Cardiac muscle cell (in vitro differentiated cells and primary cell): ENCODE results near the gene PTPN4. TPM values are rescaled to one million over a fixed set of nuclear protein-coding genes. Genes with fewer than 3 reads are reported as not detected.
A peak's percentile ranks its signal among the peaks of the same experiment; 100 is the strongest.

Experiments
- DNase-seq, 2 donors: peaks; one replicate each; pipeline versions ENCODE4 v3.0.0 to v3.0.0-alpha.2; 2010 to 2017; ENCODE audit warnings: low read depth in 1 of 2, low spot score in 1 of 2
- H3K27ac ChIP-seq: fragments of 200-600 bp; sonication (generic); 2 replicates; pipeline ENCODE4 v1.5.1; 2016
- H3K27me3 ChIP-seq: fragments of 200-600 bp; sonication (generic); 2 replicates; pipeline ENCODE4 v1.6.0; 2016; ENCODE audit warnings: control low read depth
- H3K36me3 ChIP-seq: fragments of 200-600 bp; sonication (generic); 2 replicates; pipeline ENCODE4 v1.5.1; 2016; ENCODE audit warnings: control low read depth
- H3K4me1 ChIP-seq: fragments of 200-600 bp; sonication (generic); 2 replicates; pipeline ENCODE4 v1.8.1; 2017; ENCODE audit warnings: low read depth, mild to moderate bottlenecking, mixed run types
- H3K4me3 ChIP-seq: fragments of 200-600 bp; sonication (generic); 2 replicates; pipeline ENCODE4 v1.5.1; 2016; ENCODE audit warnings: mild to moderate bottlenecking
- H3K9me3 ChIP-seq: fragments of 200-600 bp; sonication (generic); 2 replicates; pipeline ENCODE4 v1.5.1; 2017; ENCODE audit warnings: low read depth, mild to moderate bottlenecking, control low read depth
- CTCF ChIP-seq: IDR thresholded peaks from 2 replicates; pipeline ENCODE4 v1.5.1; 2012; ENCODE audit warnings: low read depth, mild to moderate bottlenecking, low read length
- polyA plus RNA-seq: library from polyadenylated mRNA; unstranded; fragments of >200 nt; fragmentation: Nextera tagmentation; extraction: Ambion mirVana; gene quantifications from 2 replicates; pipeline ENCODE4 v1.2.1, GENCODE V29; 2016
- total RNA-seq: library from RNA; depleted of rRNA; stranded (reverse); fragments of >200 nt; gene quantifications from 2 replicates; pipeline ENCODE4 v1.2.3, GENCODE V29; 2016

Gene PTPN4
- total and polyA plus RNA-seq, 2 experiments from 2014 or later = 26.3 to 70.3 TPM

DNA sequence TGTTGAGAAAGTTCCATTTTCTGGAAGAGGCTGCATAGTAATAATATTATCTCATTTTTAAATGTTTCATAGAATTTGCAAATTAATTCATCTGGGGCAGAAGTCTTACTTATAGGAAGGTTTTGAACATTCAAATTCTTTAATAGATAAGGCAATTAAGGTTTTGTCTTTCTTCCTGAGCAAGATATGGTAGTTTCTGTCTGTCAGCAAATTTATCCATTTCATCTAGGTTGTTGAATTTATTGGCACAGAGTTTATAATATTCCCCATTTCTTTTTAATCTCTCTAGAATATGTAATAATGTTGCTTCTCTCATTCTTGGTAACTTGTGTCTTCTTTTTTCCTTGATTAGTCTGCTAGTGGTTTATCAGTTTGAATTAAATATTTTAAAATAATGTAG is 163.0 kb downstream of the PTPN4 start:
- Histone ChIP-seq H3K9me3 (no peaks in the 10 kb centered on the region), H3K4me1 (no peaks in the 10 kb centered on the region), H3K4me3 (no peak overlapping the region), H3K36me3 (no peaks in the 10 kb centered on the region), H3K27me3 (no peaks in the 10 kb centered on the region), H3K27ac (no peak overlapping the region)
- no peak for DNase-seq
- no peak for TF ChIP-seq CTCF

GRCh38 chr2:119929537-119929936 is 169.8 kb downstream of the PTPN4 start:
- Histone ChIP-seq H3K9me3 (no peaks in the 10 kb centered on the region), H3K4me1 (no peaks in the 10 kb centered on the region), H3K27me3 (no peaks in the 10 kb centered on the region), H3K27ac (no peak overlapping the region), H3K4me3 (no peak overlapping the region), H3K36me3 (peaks cover 10% of the 10 kb centered on the region)
- peak in 1 of 2 donors; percentile 5 for DNase-seq
- TF ChIP-seq CTCF = no peak

DNA sequence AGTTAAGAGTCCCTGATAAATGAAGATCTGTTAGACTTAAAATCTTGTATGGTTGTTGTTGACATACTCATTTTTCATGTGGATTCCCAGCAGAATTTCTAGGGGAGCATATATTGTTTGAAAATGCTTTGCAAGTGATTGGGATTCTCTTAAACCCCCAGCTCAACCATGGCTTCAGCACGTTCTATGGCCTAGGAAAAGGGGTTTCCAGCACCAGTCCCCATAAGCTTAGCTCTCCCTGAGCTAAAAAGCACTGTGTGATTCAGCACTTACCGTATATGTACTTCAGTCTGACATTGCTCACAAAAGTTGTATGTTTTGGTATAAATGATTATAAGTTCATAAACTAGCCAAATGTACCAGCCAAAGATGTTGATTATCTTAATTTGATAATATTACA is 173.1 kb downstream of the PTPN4 start:
- Histone ChIP-seq H3K27me3 (no peaks in the 10 kb centered on the region), H3K9me3 (no peaks in the 10 kb centered on the region), H3K36me3 (peaks cover 35% of the 10 kb centered on the region), H3K4me3 (no peak overlapping the region), H3K27ac (no peak overlapping the region), H3K4me1 (no peaks in the 10 kb centered on the region)
- no peak for TF ChIP-seq CTCF
- no peak for DNase-seq

DNA sequence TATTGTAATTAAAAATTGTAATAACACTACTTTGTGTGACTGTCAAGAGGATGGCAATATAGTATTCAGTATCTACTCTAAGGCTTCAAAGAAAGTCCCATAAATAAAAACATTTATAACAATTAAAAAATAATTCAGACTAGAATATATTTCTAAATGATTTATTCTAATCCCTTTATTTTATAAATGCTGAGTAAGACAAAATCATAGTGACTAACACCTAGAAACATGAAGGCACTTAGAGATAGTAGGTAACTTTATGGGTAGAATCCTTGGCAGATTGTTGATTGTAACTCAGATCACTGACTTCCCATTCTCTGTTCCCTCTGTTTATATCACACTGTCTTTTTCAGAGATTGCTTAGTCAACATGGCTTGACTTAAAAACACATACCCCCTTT is 174.6 kb downstream of the PTPN4 start:
- Histone ChIP-seq H3K4me3 (no peak overlapping the region), H3K36me3 (peaks cover 35% of the 10 kb centered on the region), H3K9me3 (no peaks in the 10 kb centered on the region), H3K4me1 (no peaks in the 10 kb centered on the region), H3K27me3 (no peaks in the 10 kb centered on the region), H3K27ac (no peak overlapping the region)
- TF ChIP-seq CTCF = no peak
- DNase-seq = no peak

DNA sequence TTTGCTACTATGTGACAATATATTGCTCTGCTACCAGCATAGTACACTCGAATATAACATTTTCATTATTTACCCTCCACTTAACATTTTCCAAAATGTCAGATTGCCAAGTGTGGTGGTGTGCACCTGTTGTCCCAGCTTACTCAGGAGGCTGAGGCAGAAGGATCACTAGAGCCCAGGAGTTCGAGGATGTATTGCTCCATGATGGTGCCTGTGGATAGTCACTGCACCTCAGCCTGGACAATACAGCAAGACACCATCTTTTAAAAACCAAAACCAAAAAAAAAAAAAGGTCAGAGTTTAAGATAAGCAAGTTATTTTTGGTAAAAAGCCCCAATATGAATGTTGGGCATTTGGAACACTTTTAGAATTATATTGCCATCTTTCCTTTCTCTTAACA is 178.0 kb downstream of the PTPN4 start:
- no peak overlapping the region for H3K27ac ChIP-seq
- no peak for DNase-seq
- H3K4me1 ChIP-seq = no peaks in the 10 kb centered on the region
- no peak overlapping the region for H3K4me3 ChIP-seq
- no peak for TF ChIP-seq CTCF
- no peaks in the 10 kb centered on the region for H3K9me3 ChIP-seq
- peaks cover 31% of the 10 kb centered on the region for H3K36me3 ChIP-seq
- no peaks in the 10 kb centered on the region for H3K27me3 ChIP-seq

DNA sequence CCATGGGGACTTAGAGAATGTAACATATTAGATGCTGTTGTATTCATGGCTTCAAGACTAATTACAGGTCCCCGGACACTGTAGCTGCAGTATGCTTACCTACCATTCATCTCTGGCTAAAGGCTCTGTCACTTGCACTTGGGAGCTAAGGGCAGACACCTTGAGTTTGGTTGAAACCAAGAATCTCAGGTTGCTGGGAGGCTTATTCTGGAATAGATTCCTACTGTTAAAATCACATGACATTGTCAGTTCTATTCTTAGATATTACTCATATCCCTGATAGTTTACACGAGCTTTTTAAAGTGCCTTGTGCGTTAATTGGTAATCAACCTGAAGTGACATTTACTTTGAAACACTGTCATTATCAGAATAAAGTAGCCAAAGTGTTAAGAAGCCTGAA is 180.2 kb downstream of the PTPN4 start:
- Histone ChIP-seq H3K27me3 (no peaks in the 10 kb centered on the region), H3K4me3 (no peak overlapping the region), H3K9me3 (no peaks in the 10 kb centered on the region), H3K27ac (no peak overlapping the region), H3K36me3 (peaks cover 21% of the 10 kb centered on the region), H3K4me1 (no peaks in the 10 kb centered on the region)
- TF ChIP-seq CTCF = no peak
- no peak for DNase-seq
